ENCODE data around the gene MAP2K2. TPM values are rescaled to one million over a fixed set of nuclear protein-coding genes. Genes with fewer than 3 reads are reported as not detected.

MAP2K2 gene
- total and polyA plus RNA-seq, 2 donors (not counting 1 experiment from before 2014, with no cell fraction given) = 138 to 181 TPM

- Mint-ChIP-seq H3K9me3 (ENCODE audit: insufficient read depth) (no peaks in the 10 kb centered on the region), H3K27ac (no peak overlapping the region), H3K27me3 (no peaks in the 10 kb centered on the region), H3K4me3 (no peak overlapping the region), H3K4me1 (no peaks in the 10 kb centered on the region)
- peaks cover under 1 to 2% of the 10 kb centered on the region in 2 donors for H3K4me1 ChIP-seq (ENCODE audit: control insufficient read depth in 2 of 2, insufficient read depth in 2 of 2, low read length in 2 of 2)
- H3K4me3 ChIP-seq (ENCODE audit: control extremely low read depth in 1 of 5, extremely low read depth in 1 of 5, insufficient read depth in 1 of 5, low read depth in 2 of 5, low read length in 4 of 5) = no peak overlapping the region
- H2AFZ ChIP-seq (ENCODE audit: insufficient read depth, low read depth, low read length, poor library complexity, severe bottlenecking) = no peak overlapping the region
- H3K27ac ChIP-seq (ENCODE audit: low read length in 2 of 2) = no peak overlapping the region
- no peaks in the 10 kb centered on the region for H3K9me3 ChIP-seq (ENCODE audit: control extremely low read depth in 1 of 3, control insufficient read depth in 2 of 3, insufficient read depth in 1 of 3, low read length in 2 of 3)
- no peak overlapping the region for H3K4me2 ChIP-seq (replicated peaks; ENCODE audit: low read depth, low read length, poor library complexity, severe bottlenecking)
- H3K9ac ChIP-seq (ENCODE audit: low read length) = no peak overlapping the region
- CTCF ChIA-PET = interaction anchor here (1.0 kb wide), 1 partner anchor 45 kb away, joined by 4 read pairs; no protein-coding TSS in a partner anchor
- H4K20me1 ChIP-seq (ENCODE audit: control insufficient read depth, insufficient read depth, low read length, poor library complexity, severe bottlenecking) = no peaks in the 10 kb centered on the region
- peaks cover 0 to 41% of the 10 kb centered on the region in 2 experiments for H3K36me3 ChIP-seq (replicated peaks in 1 of 2; ENCODE audit: control extremely low read depth in 1 of 2, control insufficient read depth in 1 of 2, extremely low read depth in 1 of 2, insufficient read depth in 2 of 2, low read length in 1 of 2)
- intact Hi-C loops (cut with micrococcal nuclease) = no loop called here
- no peak for DNase-seq
- POLR2A ChIA-PET = no interaction called here
- 95% methylated on average over 21 of the region's 35 CpGs for WGBS (ENCODE audit: insufficient coverage)
- TF ChIP-seq CTCF (IDR thresholded peaks at IDR 0.05) (no peak), EZH2 (IDR thresholded peaks at IDR 0.05; ENCODE audit: borderline replicate concordance, insufficient read depth, low read depth, low read length, poor library complexity, severe bottlenecking) (no peak)
- no peak for ATAC-seq (ENCODE audit: low read depth)
- H3K27me3 ChIP-seq (replicated peaks in 1 of 4; ENCODE audit: control extremely low read depth in 1 of 4, control insufficient read depth in 3 of 4, insufficient read depth in 4 of 4, low read length in 3 of 4) = no peaks in the 10 kb centered on the region
- peaks cover 12% of the 10 kb centered on the region for H3K79me2 ChIP-seq (ENCODE audit: control insufficient read depth, insufficient read depth, low read length)
Measured at GRCh38 chr19:4094761-4095487, 29.0 kb downstream of the MAP2K2 start.

GRCh38 chr19:4094291-4094690 is 29.6 kb downstream of the MAP2K2 start:
- peaks cover 4% of the 10 kb centered on the region for H3K4me1 Mint-ChIP-seq
- CTCF ChIA-PET = interaction anchor here (0.8 to 1.0 kb wide), 2 partner anchors 45 to 106 kb away, joined by 3 to 4 read pairs; no protein-coding TSS in a partner anchor
- H3K27me3 Mint-ChIP-seq = no peaks in the 10 kb centered on the region
- H3K4me3 Mint-ChIP-seq = no peak overlapping the region
- TF ChIP-seq EZH2 (IDR thresholded peaks at IDR 0.05; ENCODE audit: borderline replicate concordance, insufficient read depth, low read depth, low read length, poor library complexity, severe bottlenecking) (no peak), CTCF (IDR thresholded peaks at IDR 0.05) (no peak)
- Histone ChIP-seq H3K4me2 (replicated peaks; ENCODE audit: low read depth, low read length, poor library complexity, severe bottlenecking) (no peak overlapping the region), H3K9ac (ENCODE audit: low read length) (no peak overlapping the region), H2AFZ (ENCODE audit: insufficient read depth, low read depth, low read length, poor library complexity, severe bottlenecking) (no peak overlapping the region), H3K4me1 (ENCODE audit: control insufficient read depth in 2 of 2, insufficient read depth in 2 of 2, low read length in 2 of 2) (peaks cover 7 to 8% of the 10 kb centered on the region in 2 donors), H3K27ac (ENCODE audit: low read length in 2 of 2) (no peak overlapping the region), H4K20me1 (ENCODE audit: control insufficient read depth, insufficient read depth, low read length, poor library complexity, severe bottlenecking) (no peaks in the 10 kb centered on the region), H3K27me3 (replicated peaks in 1 of 4; ENCODE audit: control extremely low read depth in 1 of 4, control insufficient read depth in 3 of 4, insufficient read depth in 4 of 4, low read length in 3 of 4) (no peaks in the 10 kb centered on the region), H3K36me3 (replicated peaks in 1 of 2; ENCODE audit: control extremely low read depth in 1 of 2, control insufficient read depth in 1 of 2, extremely low read depth in 1 of 2, insufficient read depth in 2 of 2, low read length in 1 of 2) (peaks cover 0 to 36% of the 10 kb centered on the region in 2 experiments), H3K79me2 (ENCODE audit: control insufficient read depth, insufficient read depth, low read length) (peaks cover 12% of the 10 kb centered on the region), H3K9me3 (ENCODE audit: control extremely low read depth in 1 of 3, control insufficient read depth in 2 of 3, insufficient read depth in 1 of 3, low read length in 2 of 3) (no peaks in the 10 kb centered on the region), H3K4me3 (ENCODE audit: control extremely low read depth in 1 of 5, extremely low read depth in 1 of 5, insufficient read depth in 1 of 5, low read depth in 2 of 5, low read length in 4 of 5) (no peak overlapping the region)
- intact Hi-C loops (cut with micrococcal nuclease) = no loop called here
- ATAC-seq (ENCODE audit: low read depth) (no peak), DNase-seq (no peak)
- 94% methylated on average over 14 of the region's 19 CpGs for WGBS (ENCODE audit: insufficient coverage)
- H3K9me3 Mint-ChIP-seq (ENCODE audit: insufficient read depth) = no peaks in the 10 kb centered on the region
- no peak overlapping the region for H3K27ac Mint-ChIP-seq
- POLR2A ChIA-PET = no interaction called here

Data from B cell (primary cell).